Fibroblast of lung (primary cell): ENCODE measurements around the gene STRIP2. TPM values are rescaled to one million over a fixed set of nuclear protein-coding genes. Genes with fewer than 3 reads are reported as not detected.

Experiments
- DNase-seq, 2 donors: peaks; one replicate each; pipeline versions ENCODE4 v3.0.0 to v3.0.0-alpha.2; 2010; ENCODE audit warnings: low read depth in 2 of 2
- H2AFZ ChIP-seq: 2 replicates; pipeline ENCODE4 v1.5.1; 2012; ENCODE audit warnings: low read length, control low read depth, inconsistent platforms
- H3K27ac ChIP-seq: 2 replicates; pipeline ENCODE4 v1.5.1; 2011; ENCODE audit warnings: low read length, control low read depth; ENCODE audit not compliant: insufficient read depth
- H3K27me3 ChIP-seq: 2 replicates; pipeline ENCODE4 v1.5.1; 2011; ENCODE audit warnings: mild to moderate bottlenecking, low read length; ENCODE audit not compliant: control insufficient read depth, insufficient read depth
- H3K36me3 ChIP-seq: 2 replicates; pipeline ENCODE4 v1.5.1; 2011; ENCODE audit warnings: low read length; ENCODE audit not compliant: control insufficient read depth, insufficient read depth
- H3K4me1 ChIP-seq: 2 replicates; pipeline ENCODE4 v1.5.1; 2011; ENCODE audit warnings: low read length; ENCODE audit not compliant: control insufficient read depth, insufficient read depth; ENCODE audit errors: extremely low read depth
- H3K4me2 ChIP-seq: 2 replicates; pipeline ENCODE4 v1.5.1; 2011; ENCODE audit warnings: low read length, control low read depth; ENCODE audit not compliant: insufficient read depth; ENCODE audit errors: extremely low read depth
- H3K4me3 ChIP-seq, 4 experiments: fragments of 200-600 bp in 1 of 4; sonication (generic) in 1 of 4; replicated peaks in 1 of 4; 2 replicates each; pipeline ENCODE4 v1.5.1; 2011 to 2016; ENCODE audit warnings: low read length in 4 of 4, low read depth in 3 of 4, mild to moderate bottlenecking in 3 of 4, control low read depth in 2 of 4, inconsistent platforms in 1 of 4, mixed read lengths in 1 of 4; ENCODE audit not compliant: insufficient read depth in 1 of 4; ENCODE audit errors: control extremely low read depth in 1 of 4
- H3K79me2 ChIP-seq: 2 replicates; pipeline ENCODE4 v1.5.1; 2012; ENCODE audit warnings: mild to moderate bottlenecking, low read length, inconsistent platforms; ENCODE audit not compliant: control insufficient read depth, insufficient read depth
- H3K9ac ChIP-seq: 2 replicates; pipeline ENCODE4 v1.5.1; 2011; ENCODE audit warnings: mild to moderate bottlenecking, low read length, control low read depth; ENCODE audit not compliant: insufficient read depth
- H3K9me3 ChIP-seq: 2 replicates; pipeline ENCODE4 v1.5.1; 2012; ENCODE audit warnings: low read depth, low read length; ENCODE audit not compliant: control insufficient read depth, insufficient read depth
- H4K20me1 ChIP-seq: 2 replicates; pipeline ENCODE4 v1.5.1; 2011; ENCODE audit warnings: low read length; ENCODE audit not compliant: control insufficient read depth, insufficient read depth; ENCODE audit errors: extremely low read depth
- CTCF ChIP-seq, 2 donors: IDR thresholded peaks in 1 of 2; conservative IDR thresholded peaks in 1 of 2; 1 replicate in 1 of 2; 2 replicates in 1 of 2; pipeline ENCODE4 v1.5.1; 2011 to 2012; ENCODE audit warnings: low read length in 2 of 2, control low read depth in 1 of 2, inconsistent platforms in 1 of 2, low read depth in 1 of 2, mild to moderate bottlenecking in 1 of 2
- EZH2 ChIP-seq: IDR thresholded peaks from 2 replicates; pipeline ENCODE4 v1.5.1; 2012; ENCODE audit warnings: low read length, control low read depth, mild to moderate bottlenecking; ENCODE audit errors: missing control alignments
- polyA plus RNA-seq, 2 donors: library from polyadenylated mRNA; depleted of rRNA in 1 of 2; stranded (reverse) in 1 of 2; unstranded in 1 of 2; fragments of >200 nt; gene quantifications; 2 replicates each; pipeline ENCODE4 v1.2.1, GENCODE V29; 2011 to 2012; ENCODE audit warnings: missing spikeins in 1 of 2
- total RNA-seq: library from RNA; depleted of rRNA; stranded (reverse); fragments of >200 nt; gene quantifications from 2 replicates; pipeline ENCODE4 v1.2.1, GENCODE V29; 2014

The STRIP2 gene
- total and polyA plus RNA-seq, 2 donors (not counting 1 experiment from before 2014, with no cell fraction given), result 1.9 to 10.9 TPM

- no peaks in the 10 kb centered on the region for H3K9me3 ChIP-seq
- no peaks in the 10 kb centered on the region for H3K79me2 ChIP-seq
- H3K9ac ChIP-seq, result peak overlapping the region; percentile 53
- H3K4me3 ChIP-seq, result peak overlapping the region; percentile 17 to 61 (median 54)
- peak overlapping the region; percentile 88 for H3K4me2 ChIP-seq
- no peak for DNase-seq
- H3K36me3 ChIP-seq, result no peaks in the 10 kb centered on the region
- H2AFZ ChIP-seq, result peak overlapping the region; percentile 60
- peaks cover 4% of the 10 kb centered on the region for H3K27me3 ChIP-seq
- H3K4me1 ChIP-seq, result peaks cover 2% of the 10 kb centered on the region
- peak in 1 of 2 donors; percentile 16 for TF ChIP-seq CTCF (conservative IDR thresholded peaks at IDR 0.05 in 1 of 2, IDR thresholded peaks at IDR 0.05 in 1 of 2; ENCODE audit: low read depth in 1 of 2, low read length in 2 of 2)
- TF ChIP-seq EZH2, result no peak
- H4K20me1 ChIP-seq, result no peaks in the 10 kb centered on the region
- no peak overlapping the region for H3K27ac ChIP-seq
Observed at GRCh38 chr7:129502708-129503685, 68.8 kb downstream of the STRIP2 start.

DNA sequence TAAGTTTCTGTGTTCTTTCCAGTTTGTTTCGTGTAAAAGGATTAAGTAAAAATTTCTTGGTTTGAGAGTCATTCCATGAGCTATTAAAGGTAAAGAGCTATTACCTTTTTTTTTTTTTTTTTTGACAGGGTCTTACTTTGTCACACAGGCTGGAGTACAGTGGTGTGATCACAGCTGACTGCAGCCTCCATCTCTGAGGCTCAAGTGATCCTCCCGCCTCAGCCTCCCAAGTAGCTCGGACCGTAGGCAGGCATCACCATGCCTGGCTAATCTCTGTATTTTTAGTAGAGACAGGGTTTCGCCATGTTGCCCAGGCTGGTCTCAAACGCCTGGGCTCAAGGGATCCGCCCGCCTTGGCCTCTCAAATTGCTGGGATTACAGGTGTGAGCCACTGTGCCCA is 69.5 kb downstream of the STRIP2 start:
- H3K9me3 ChIP-seq, result no peaks in the 10 kb centered on the region
- H3K4me1 ChIP-seq, result peaks cover 2% of the 10 kb centered on the region
- H2AFZ ChIP-seq, result no peak overlapping the region
- TF ChIP-seq EZH2 (no peak), CTCF (conservative IDR thresholded peaks at IDR 0.05 in 1 of 2, IDR thresholded peaks at IDR 0.05 in 1 of 2; ENCODE audit: low read depth in 1 of 2, low read length in 2 of 2) (no peak)
- no peak overlapping the region for H3K27ac ChIP-seq
- H3K79me2 ChIP-seq, result no peaks in the 10 kb centered on the region
- H3K4me3 ChIP-seq, result no peak overlapping the region
- no peak overlapping the region for H3K9ac ChIP-seq
- no peaks in the 10 kb centered on the region for H4K20me1 ChIP-seq
- H3K4me2 ChIP-seq, result no peak overlapping the region
- peaks cover 4% of the 10 kb centered on the region for H3K27me3 ChIP-seq
- no peak for DNase-seq
- H3K36me3 ChIP-seq, result no peaks in the 10 kb centered on the region

GRCh38 chr7:129512192-129512591 is 78.0 kb downstream of the STRIP2 start:
- no peak overlapping the region for H3K27ac ChIP-seq
- no peak for DNase-seq
- H3K4me2 ChIP-seq, result no peak overlapping the region
- no peak overlapping the region for H3K9ac ChIP-seq
- no peaks in the 10 kb centered on the region for H3K4me1 ChIP-seq
- H3K36me3 ChIP-seq, result no peaks in the 10 kb centered on the region
- H4K20me1 ChIP-seq, result no peaks in the 10 kb centered on the region
- no peaks in the 10 kb centered on the region for H3K27me3 ChIP-seq
- H3K79me2 ChIP-seq, result no peaks in the 10 kb centered on the region
- no peak overlapping the region for H2AFZ ChIP-seq
- TF ChIP-seq CTCF (conservative IDR thresholded peaks at IDR 0.05 in 1 of 2, IDR thresholded peaks at IDR 0.05 in 1 of 2; ENCODE audit: low read depth in 1 of 2, low read length in 2 of 2) (no peak), EZH2 (no peak)
- no peak overlapping the region for H3K4me3 ChIP-seq
- H3K9me3 ChIP-seq, result no peaks in the 10 kb centered on the region
